AG04450 (cell line): ENCODE data around the gene TNFAIP2. TPM values are rescaled to one million over a fixed set of nuclear protein-coding genes. Genes with fewer than 3 reads are reported as not detected.

Source experiments
- CTCF ChIA-PET: fragments of 300-600, 350-600 bp; formaldehyde crosslinking; extraction: SDS; loops from one replicate; lab custom pipeline; 2022; ENCODE audit warnings: antibody characterized with exemption, inconsistent platforms; lab: Charles Lee
- POLR2A ChIA-PET: fragments of 350-600 bp; formaldehyde crosslinking; extraction: SDS; loops from one replicate; lab custom pipeline; 2021; ENCODE audit warnings: antibody characterized with exemption, inconsistent platforms; lab: Yijun Ruan, JAX
- DNase-seq: peaks from one replicate; pipeline ENCODE4 v3.0.0-alpha.2; 2011; ENCODE audit warnings: low read depth, low spot score
- H3K27ac ChIP-seq: one replicate; pipeline ENCODE4 v1.5.1; 2012; ENCODE audit warnings: low read depth, low read length, control low read depth
- H3K27me3 ChIP-seq: one replicate; pipeline ENCODE4 v1.6.0; 2012; ENCODE audit warnings: low read length; ENCODE audit not compliant: control insufficient read depth, insufficient read depth
- H3K4me3 ChIP-seq: 2 replicates; pipeline ENCODE4 v1.5.1; 2011; ENCODE audit warnings: mild to moderate bottlenecking, low read depth, low read length, control low read depth
- H3K9me3 ChIP-seq: 2 replicates; pipeline ENCODE4 v1.5.1; 2012; ENCODE audit warnings: low read length; ENCODE audit not compliant: control insufficient read depth, insufficient read depth
- CTCF ChIP-seq: IDR thresholded peaks from 2 replicates; pipeline ENCODE4 v1.5.1; 2011; ENCODE audit warnings: low read depth, low read length, control low read depth, inconsistent platforms
- polyA plus RNA-seq: library from polyadenylated mRNA; depleted of rRNA; stranded (reverse); fragments of >200 nt; gene quantifications from 2 replicates; pipeline ENCODE4 v1.2.3, GENCODE V29; 2011

Gene TNFAIP2
- polyA plus RNA-seq, 1 experiment: 15.3 TPM

DNA sequence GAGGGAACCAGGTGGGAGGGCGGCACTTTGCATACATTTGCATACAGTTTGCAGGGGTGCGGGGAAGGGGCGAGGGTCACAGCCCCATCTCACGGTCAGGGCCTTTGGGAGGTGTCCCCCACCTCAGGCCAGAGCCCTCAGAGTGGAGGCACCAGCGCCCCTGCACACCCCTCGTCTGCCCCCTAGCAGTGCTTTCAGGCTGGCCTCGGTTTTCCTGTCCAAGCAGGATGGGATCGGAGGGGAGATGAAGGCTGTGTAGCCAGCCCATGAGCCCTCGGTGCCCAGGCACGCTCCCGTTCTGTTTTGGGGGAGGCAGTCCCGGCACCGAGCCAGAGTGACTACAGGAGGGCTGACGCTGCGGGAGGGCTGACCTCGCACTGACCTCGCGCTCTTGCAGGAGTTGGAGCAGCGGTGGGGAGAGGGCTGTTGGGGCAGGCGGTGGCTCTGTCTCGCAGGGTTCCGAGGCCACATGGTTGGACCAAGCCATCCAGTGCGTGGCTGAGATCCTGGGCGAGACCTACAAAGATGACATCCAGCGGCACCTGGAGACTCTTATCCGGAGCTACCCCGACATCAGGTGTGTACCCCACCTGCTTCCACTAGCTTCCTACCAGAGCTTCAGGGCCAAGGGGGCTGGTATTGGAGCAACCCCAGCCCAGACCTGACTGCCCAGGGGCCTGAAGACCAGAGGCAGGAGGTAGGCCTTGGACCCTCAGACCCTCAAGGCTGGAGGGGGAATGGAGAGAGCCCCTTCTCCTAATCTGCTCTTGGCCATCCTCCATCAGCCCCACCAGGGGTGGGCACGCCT, 15.1 kb upstream of the TNFAIP2 start:
- DNase-seq: no peak
- ChIA-PET POLR2A (no interaction called here), CTCF (no interaction called here)
- TF ChIP-seq CTCF: no peak
- no peak overlapping the region for H3K4me3 ChIP-seq
- H3K9me3 ChIP-seq: no peaks in the 10 kb centered on the region; the same call in 1 of the 2 replicates
- peak overlapping the region; percentile 52 for H3K27ac ChIP-seq
- peaks cover 16% of the 10 kb centered on the region for H3K27me3 ChIP-seq

DNA sequence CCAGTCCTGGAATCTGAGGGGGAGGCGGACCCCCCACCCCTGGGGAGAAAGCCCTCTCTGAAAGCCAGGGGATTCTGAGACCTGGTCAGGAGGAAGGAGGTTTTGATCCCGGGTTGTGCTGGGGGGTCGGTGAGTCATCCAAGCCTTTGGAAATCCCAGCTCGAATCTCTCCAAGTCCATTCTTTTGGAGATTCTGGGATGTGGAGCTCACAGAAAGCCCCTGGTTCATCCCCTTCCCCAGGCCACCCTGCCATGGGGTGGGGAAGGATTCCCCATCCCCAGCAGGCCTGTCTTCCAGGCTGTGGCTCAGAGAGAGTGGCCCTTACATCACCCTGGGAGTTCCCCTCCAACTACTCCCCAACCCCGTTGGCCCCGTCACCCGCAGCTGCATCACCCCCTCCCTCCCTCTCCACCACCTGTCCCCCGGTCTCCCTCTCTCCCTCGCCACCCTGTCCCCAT, 14.5 kb upstream of the TNFAIP2 start:
- peaks cover 10% of the 10 kb centered on the region for H3K27me3 ChIP-seq
- ChIA-PET POLR2A (no interaction called here), CTCF (no interaction called here)
- peak overlapping the region; percentile 52 for H3K27ac ChIP-seq
- H3K9me3 ChIP-seq: no peaks in the 10 kb centered on the region; the same call in 1 of the 2 replicates
- TF ChIP-seq CTCF: no peak
- no peak for DNase-seq
- no peak overlapping the region for H3K4me3 ChIP-seq

GRCh38 chr14:103109535-103110441, 13.5 kb upstream of the TNFAIP2 start:
- ChIA-PET POLR2A (interaction anchor here (1.1 kb wide), 1 partner anchor 21 kb away, joined by 3 read pairs; no protein-coding TSS in a partner anchor), CTCF (interaction anchor here (1.1 kb wide), 1 partner anchor 17 kb away, joined by 3 read pairs; no protein-coding TSS in a partner anchor)
- H3K27me3 ChIP-seq: peaks cover under 1% of the 10 kb centered on the region
- H3K27ac ChIP-seq: peak overlapping the region; percentile 89
- peak overlapping the region; percentile 22; the same call in 1 of the 2 replicates for H3K4me3 ChIP-seq
- no peaks in the 10 kb centered on the region; the same call in 1 of the 2 replicates for H3K9me3 ChIP-seq
- peak; percentile 65 for DNase-seq
- TF ChIP-seq CTCF: no peak

DNA sequence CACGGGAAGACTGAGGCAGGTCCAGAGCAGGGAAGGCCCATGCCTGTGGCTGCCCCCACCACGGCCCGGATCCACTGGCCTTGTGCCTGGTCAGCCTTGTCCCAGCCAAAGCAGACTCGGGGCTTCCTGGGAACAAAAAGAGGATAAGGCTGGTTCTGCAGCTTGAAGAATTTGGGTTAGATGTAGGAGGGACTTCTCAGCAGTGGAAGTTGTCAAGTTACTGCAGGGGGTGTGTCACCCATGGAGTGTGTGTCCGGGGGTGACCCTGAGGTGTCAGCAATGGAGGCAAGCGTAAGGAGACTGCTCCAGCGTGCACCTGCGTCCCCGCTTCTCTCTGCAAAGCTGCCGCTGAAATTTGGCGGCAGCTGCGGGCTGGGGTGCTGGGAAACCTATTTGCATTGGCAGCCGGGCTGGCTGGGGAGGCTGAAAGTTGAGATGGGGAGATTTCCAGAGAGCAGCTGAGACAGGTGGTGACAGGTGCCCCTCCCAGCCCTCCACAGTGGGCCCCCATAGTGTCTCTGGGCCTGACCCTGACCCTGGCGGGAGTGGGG, 12.5 kb upstream of the TNFAIP2 start:
- no peak overlapping the region for H3K4me3 ChIP-seq
- no peak for DNase-seq
- H3K27me3 ChIP-seq: no peaks in the 10 kb centered on the region
- ChIA-PET CTCF (interaction anchor here (0.6 to 1.1 kb wide), 2 partner anchors 16 to 166 kb away, joined by 3 to 5 read pairs; no protein-coding TSS in a partner anchor), POLR2A (no interaction called here)
- H3K9me3 ChIP-seq: no peaks in the 10 kb centered on the region; the same call in 1 of the 2 replicates
- H3K27ac ChIP-seq: peak overlapping the region; percentile 89
- TF ChIP-seq CTCF: no peak
